GM23338 (cell line): ENCODE results near the gene AP1S1. TPM values are rescaled to one million over a fixed set of nuclear protein-coding genes. Genes with fewer than 3 reads are reported as not detected.

ENCODE experiments used
- ATAC-seq: fragments of 200-7000 bp; cut with Tn5 transposase; 3 replicates; pipeline ENCODE4 v1.9.1; 2020
- DNase-seq: peaks from one replicate; pipeline ENCODE4 v3.0.0-alpha.2; 2015; ENCODE audit warnings: low spot score
- H2AFZ ChIP-seq: fragments of 200-600 bp; sonication (generic); 2 replicates; pipeline ENCODE4 v1.8.0; 2016; ENCODE audit warnings: antibody characterized with exemption, mild to moderate bottlenecking, moderate library complexity
- H3F3A ChIP-seq: fragments of 200-600 bp; sonication (generic); replicated peaks from 2 replicates; pipeline ENCODE4 v1.8.0; 2017; ENCODE audit warnings: antibody characterized with exemption, mixed run types, low read depth
- H3K27ac ChIP-seq: fragments of 200-600 bp; sonication (generic); 2 replicates; pipeline ENCODE4 v1.6.1; 2016; ENCODE audit warnings: low read depth
- H3K27me3 ChIP-seq: fragments of 200-600 bp; sonication (generic); 2 replicates; pipeline ENCODE4 v1.8.0; 2016; ENCODE audit warnings: mild to moderate bottlenecking, mixed run types, moderate library complexity; ENCODE audit not compliant: insufficient read depth
- H3K36me3 ChIP-seq: fragments of 200-600 bp; sonication (generic); 2 replicates; pipeline ENCODE4 v1.8.0; 2016; ENCODE audit warnings: mild to moderate bottlenecking; ENCODE audit not compliant: insufficient read depth
- H3K4me1 ChIP-seq: fragments of 200-600 bp; sonication (generic); 2 replicates; pipeline ENCODE4 v1.8.0; 2016; ENCODE audit warnings: mild to moderate bottlenecking, moderate library complexity; ENCODE audit not compliant: insufficient read depth
- H3K4me2 ChIP-seq: fragments of 200-600 bp; sonication (generic); 2 replicates; pipeline ENCODE4 v1.7.1; 2017; ENCODE audit warnings: mixed run types
- H3K4me3 ChIP-seq: fragments of 200-600 bp; sonication (generic); 2 replicates; pipeline ENCODE4 v1.6.1; 2016; ENCODE audit warnings: mixed run types
- H3K79me2 ChIP-seq: fragments of 200-600 bp; sonication (generic); replicated peaks from 2 replicates; pipeline ENCODE4 v1.8.0; 2017; ENCODE audit warnings: mild to moderate bottlenecking; ENCODE audit not compliant: insufficient read depth
- H3K9me2 ChIP-seq: fragments of 200-600 bp; sonication (generic); 2 replicates; pipeline ENCODE4 v1.8.0; 2017; ENCODE audit not compliant: insufficient read depth
- H4K20me1 ChIP-seq: fragments of 200-600 bp; sonication (generic); replicated peaks from 2 replicates; pipeline ENCODE4 v1.8.0; 2017; ENCODE audit warnings: mild to moderate bottlenecking; ENCODE audit not compliant: insufficient read depth
- H3K27ac Mint-ChIP-seq: 2 replicates; pipeline ENCODE4 v1.8.0; 2020; ENCODE audit warnings: inconsistent platforms, mild to moderate bottlenecking, moderate library complexity, mixed read lengths
- H3K27me3 Mint-ChIP-seq: 3 replicates; pipeline ENCODE4 v1.8.0; 2022; ENCODE audit warnings: low read depth, mild to moderate bottlenecking, moderate library complexity, mixed read lengths, inconsistent platforms; ENCODE audit not compliant: insufficient read depth, poor library complexity
- H3K36me3 Mint-ChIP-seq: 3 replicates; pipeline ENCODE4 v1.8.0; 2021; ENCODE audit warnings: low read depth, mild to moderate bottlenecking, inconsistent platforms, moderate library complexity, mixed read lengths
- H3K4me1 Mint-ChIP-seq: 3 replicates; pipeline ENCODE4 v1.8.0; 2020; ENCODE audit warnings: mild to moderate bottlenecking, inconsistent platforms, mixed read lengths
- H3K4me3 Mint-ChIP-seq: 3 replicates; pipeline ENCODE4 v1.8.0; 2021; ENCODE audit warnings: moderate library complexity, mild to moderate bottlenecking, inconsistent platforms, mixed read lengths
- H3K9me3 Mint-ChIP-seq: 3 replicates; pipeline ENCODE4 v1.8.0; 2020; ENCODE audit warnings: moderate library complexity, mild to moderate bottlenecking, inconsistent platforms, mixed read lengths
- CREB1 ChIP-seq: fragments of 250-450 bp; sonication (Bioruptor Pico); IDR thresholded peaks from 2 replicates; pipeline ENCODE4 v1.5.0; 2020; ENCODE audit warnings: low read depth, mild to moderate bottlenecking, moderate library complexity
- EZH2 ChIP-seq: fragments of 200-600 bp; sonication (generic); IDR thresholded peaks from one replicate; pipeline ENCODE4 v1.8.0; 2017; ENCODE audit warnings: antibody characterized with exemption, mild to moderate bottlenecking, low read depth; ENCODE audit not compliant: unreplicated experiment
- EZH2phosphoT487 ChIP-seq: fragments of 200-600 bp; sonication (generic); IDR thresholded peaks from one replicate; pipeline ENCODE4 v1.8.1; 2018; ENCODE audit warnings: antibody characterized with exemption; ENCODE audit not compliant: unreplicated experiment
- NANOG ChIP-seq: IDR thresholded peaks from 2 replicates; pipeline ENCODE4 v1.6.1; 2016; ENCODE audit warnings: antibody characterized with exemption, borderline replicate concordance
- POLR2AphosphoS5 ChIP-seq: IDR thresholded peaks from 2 replicates; pipeline ENCODE4 v1.6.1; 2016; ENCODE audit warnings: antibody characterized with exemption, low read depth
- STAT1 ChIP-seq: IDR thresholded peaks from one replicate; pipeline ENCODE4 v1.6.1; 2016; ENCODE audit warnings: antibody characterized with exemption; ENCODE audit not compliant: unreplicated experiment
- ZNF114 ChIP-seq: fragments of 250-450 bp; sonication (Bioruptor Pico); IDR thresholded peaks from 2 replicates; pipeline ENCODE4 v1.5.0; 2020; ENCODE audit warnings: mild to moderate bottlenecking, moderate library complexity
- polyA plus RNA-seq: library from polyadenylated mRNA; unstranded; fragments of >200 nt; fragmentation: Nextera tagmentation; extraction: Ambion mirVana; gene quantifications from 2 replicates; pipeline ENCODE4 v1.2.1, GENCODE V29; 2016
- total RNA-seq: library from RNA; depleted of rRNA; stranded (reverse); fragments of >200 nt; shearing (Covaris generic); gene quantifications from 2 replicates; pipeline ENCODE4 v1.2.3, GENCODE V29; 2014
- TF ChIP-seq, protein P1 (sequence below): IDR thresholded peaks from one replicate; pipeline ENCODE4 v1.6.1; 2018; ENCODE audit warnings: antibody characterized with exemption; ENCODE audit not compliant: unreplicated experiment
- TF ChIP-seq, protein P2 (sequence below), 2 experiments: fragments of 200-600 bp in 1 of 2; sonication (generic) in 1 of 2; conservative IDR thresholded peaks; 2 replicates each; pipeline versions ENCODE4 v1.5.1 to v1.6.1; 2016 to 2017; ENCODE audit warnings: antibody characterized with exemption in 2 of 2, low read depth in 2 of 2, mild to moderate bottlenecking in 2 of 2, moderate library complexity in 1 of 2
- TF ChIP-seq, protein P3 (sequence below): IDR thresholded peaks from 2 replicates; pipeline ENCODE4 v1.6.1; 2016; ENCODE audit warnings: antibody characterized with exemption

Gene AP1S1
- total and polyA plus RNA-seq, 2 experiments from 2014 or later, result 11.5 to 60.6 TPM

DNA sequence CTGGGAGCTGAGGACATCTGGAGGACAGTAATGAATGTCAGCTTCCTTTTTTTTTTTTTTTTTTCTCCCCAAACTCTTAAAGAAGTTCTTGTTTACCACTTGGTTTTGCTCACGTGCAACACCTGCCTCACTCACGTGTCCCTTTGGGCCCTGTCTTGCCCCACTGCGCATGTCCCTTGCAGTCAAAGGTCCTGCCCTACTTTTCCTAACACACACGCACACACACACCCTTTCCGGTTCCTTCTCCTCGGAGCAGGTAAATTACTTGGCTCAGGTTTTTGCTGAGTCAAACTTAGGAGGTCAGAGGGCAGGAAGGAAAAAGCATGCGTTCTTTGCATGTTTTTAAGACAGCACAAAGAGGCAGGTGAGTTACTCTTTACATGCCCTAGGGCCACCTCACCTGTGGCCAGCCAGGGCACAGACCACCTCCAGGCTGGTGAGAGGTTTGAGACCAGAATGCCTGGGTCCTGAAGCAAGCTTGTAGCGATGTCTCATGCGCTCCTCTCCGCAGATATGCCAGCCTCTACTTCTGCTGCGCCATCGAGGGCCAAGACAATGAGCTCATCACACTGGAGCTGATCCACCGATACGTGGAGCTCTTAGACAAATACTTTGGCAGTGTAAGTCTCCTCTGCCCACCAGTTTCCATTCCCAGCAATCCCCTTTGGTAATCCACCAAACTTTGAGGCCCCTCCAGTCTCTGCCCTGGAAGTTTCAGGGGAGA, 2.8 kb downstream of the AP1S1 start:
- no peak overlapping the region for H2AFZ ChIP-seq
- peaks cover 4% of the 10 kb centered on the region; the same call in 1 of the 2 replicates for H3K9me2 ChIP-seq
- H3K27me3 ChIP-seq, result peaks cover 24% of the 10 kb centered on the region
- H3K4me3 ChIP-seq, result no peak overlapping the region
- H3K79me2 ChIP-seq, result peaks cover 14% of the 10 kb centered on the region
- peaks cover 49% of the 10 kb centered on the region for H3K4me1 ChIP-seq
- DNase-seq, result peak; percentile 57
- Mint-ChIP-seq H3K36me3 (peaks cover 23% of the 10 kb centered on the region), H3K9me3 (peaks cover 11% of the 10 kb centered on the region; the same call in 2 of the 3 replicates), H3K27me3 (peaks cover 32% of the 10 kb centered on the region), H3K27ac (peak overlapping the region; percentile 76), H3K4me1 (peaks cover 51% of the 10 kb centered on the region), H3K4me3 (peak overlapping the region; percentile 43; the same call in 2 of the 3 replicates)
- no peaks in the 10 kb centered on the region for H4K20me1 ChIP-seq
- TF ChIP-seq, protein P1, sequence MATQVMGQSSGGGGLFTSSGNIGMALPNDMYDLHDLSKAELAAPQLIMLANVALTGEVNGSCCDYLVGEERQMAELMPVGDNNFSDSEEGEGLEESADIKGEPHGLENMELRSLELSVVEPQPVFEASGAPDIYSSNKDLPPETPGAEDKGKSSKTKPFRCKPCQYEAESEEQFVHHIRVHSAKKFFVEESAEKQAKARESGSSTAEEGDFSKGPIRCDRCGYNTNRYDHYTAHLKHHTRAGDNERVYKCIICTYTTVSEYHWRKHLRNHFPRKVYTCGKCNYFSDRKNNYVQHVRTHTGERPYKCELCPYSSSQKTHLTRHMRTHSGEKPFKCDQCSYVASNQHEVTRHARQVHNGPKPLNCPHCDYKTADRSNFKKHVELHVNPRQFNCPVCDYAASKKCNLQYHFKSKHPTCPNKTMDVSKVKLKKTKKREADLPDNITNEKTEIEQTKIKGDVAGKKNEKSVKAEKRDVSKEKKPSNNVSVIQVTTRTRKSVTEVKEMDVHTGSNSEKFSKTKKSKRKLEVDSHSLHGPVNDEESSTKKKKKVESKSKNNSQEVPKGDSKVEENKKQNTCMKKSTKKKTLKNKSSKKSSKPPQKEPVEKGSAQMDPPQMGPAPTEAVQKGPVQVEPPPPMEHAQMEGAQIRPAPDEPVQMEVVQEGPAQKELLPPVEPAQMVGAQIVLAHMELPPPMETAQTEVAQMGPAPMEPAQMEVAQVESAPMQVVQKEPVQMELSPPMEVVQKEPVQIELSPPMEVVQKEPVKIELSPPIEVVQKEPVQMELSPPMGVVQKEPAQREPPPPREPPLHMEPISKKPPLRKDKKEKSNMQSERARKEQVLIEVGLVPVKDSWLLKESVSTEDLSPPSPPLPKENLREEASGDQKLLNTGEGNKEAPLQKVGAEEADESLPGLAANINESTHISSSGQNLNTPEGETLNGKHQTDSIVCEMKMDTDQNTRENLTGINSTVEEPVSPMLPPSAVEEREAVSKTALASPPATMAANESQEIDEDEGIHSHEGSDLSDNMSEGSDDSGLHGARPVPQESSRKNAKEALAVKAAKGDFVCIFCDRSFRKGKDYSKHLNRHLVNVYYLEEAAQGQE, result no peak
- TF ChIP-seq, protein P2, sequence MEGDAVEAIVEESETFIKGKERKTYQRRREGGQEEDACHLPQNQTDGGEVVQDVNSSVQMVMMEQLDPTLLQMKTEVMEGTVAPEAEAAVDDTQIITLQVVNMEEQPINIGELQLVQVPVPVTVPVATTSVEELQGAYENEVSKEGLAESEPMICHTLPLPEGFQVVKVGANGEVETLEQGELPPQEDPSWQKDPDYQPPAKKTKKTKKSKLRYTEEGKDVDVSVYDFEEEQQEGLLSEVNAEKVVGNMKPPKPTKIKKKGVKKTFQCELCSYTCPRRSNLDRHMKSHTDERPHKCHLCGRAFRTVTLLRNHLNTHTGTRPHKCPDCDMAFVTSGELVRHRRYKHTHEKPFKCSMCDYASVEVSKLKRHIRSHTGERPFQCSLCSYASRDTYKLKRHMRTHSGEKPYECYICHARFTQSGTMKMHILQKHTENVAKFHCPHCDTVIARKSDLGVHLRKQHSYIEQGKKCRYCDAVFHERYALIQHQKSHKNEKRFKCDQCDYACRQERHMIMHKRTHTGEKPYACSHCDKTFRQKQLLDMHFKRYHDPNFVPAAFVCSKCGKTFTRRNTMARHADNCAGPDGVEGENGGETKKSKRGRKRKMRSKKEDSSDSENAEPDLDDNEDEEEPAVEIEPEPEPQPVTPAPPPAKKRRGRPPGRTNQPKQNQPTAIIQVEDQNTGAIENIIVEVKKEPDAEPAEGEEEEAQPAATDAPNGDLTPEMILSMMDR (conservative IDR thresholded peaks at IDR 0.05; ENCODE audit: low read depth in 2 of 2), result 0 out of 4 replicates have a peak, but pooled peaks of 1 of the 2 experiments have one; percentile 7
- H3K4me2 ChIP-seq, result peak overlapping the region; percentile 62
- peak overlapping the region; percentile 40; the same call in 1 of the 2 replicates for H3K27ac ChIP-seq
- no peaks in the 10 kb centered on the region for H3K36me3 ChIP-seq
- no peak for ATAC-seq
- peaks cover 31% of the 10 kb centered on the region for H3F3A ChIP-seq

DNA sequence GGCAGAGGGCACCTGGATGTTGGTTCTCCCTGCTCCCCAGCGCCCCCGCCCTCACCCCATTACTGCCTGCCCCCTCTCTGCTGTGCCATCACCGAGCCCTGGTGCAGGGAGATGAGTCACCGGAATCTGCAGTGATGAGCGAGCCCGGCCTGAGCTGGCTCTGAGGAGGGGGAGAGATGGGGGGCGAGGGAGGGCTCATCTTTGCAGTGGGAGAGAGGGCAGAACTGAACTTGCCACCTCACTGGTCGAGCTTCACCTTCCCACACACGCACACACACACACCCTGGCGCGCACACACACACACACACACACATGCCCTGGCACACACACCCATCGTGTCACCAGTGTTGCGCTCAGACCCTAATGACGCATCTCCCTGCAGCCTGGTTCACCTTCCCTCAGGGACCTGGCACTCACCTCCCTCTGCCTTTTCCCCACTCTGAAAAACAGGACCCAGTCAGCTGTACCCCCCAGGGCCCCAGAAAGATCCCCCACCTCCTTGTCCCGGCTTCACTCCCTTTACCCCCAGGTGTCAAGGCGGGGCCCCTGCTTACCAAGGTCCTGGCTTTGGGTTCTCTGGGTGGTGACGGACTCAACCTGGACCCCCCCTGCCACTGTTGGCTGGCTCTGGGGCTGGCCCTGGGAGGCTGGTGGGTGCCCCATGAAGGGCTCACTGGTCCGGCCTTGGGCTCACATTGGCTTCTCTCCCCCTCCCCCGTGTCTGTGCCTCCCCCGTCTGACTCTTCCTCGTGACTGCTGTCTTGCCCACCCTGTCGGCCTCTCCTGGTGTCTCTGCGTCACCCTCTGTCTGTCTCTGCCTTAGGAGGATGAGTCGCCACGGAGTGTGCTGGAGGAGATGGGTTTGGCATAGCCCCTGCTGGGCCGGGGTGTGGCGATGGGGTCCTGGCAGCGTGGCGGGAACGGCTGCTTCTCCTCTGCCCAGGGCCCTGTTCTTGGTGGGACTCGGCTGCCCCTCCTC, 5.7 kb downstream of the AP1S1 start:
- Mint-ChIP-seq H3K4me3 (no peak overlapping the region), H3K27ac (no peak overlapping the region), H3K4me1 (peaks cover 58% of the 10 kb centered on the region), H3K27me3 (peaks cover 36% of the 10 kb centered on the region), H3K36me3 (peaks cover 19% of the 10 kb centered on the region), H3K9me3 (no peaks in the 10 kb centered on the region; the same call in 1 of the 3 replicates)
- Histone ChIP-seq H3F3A (peaks cover 39% of the 10 kb centered on the region), H3K9me2 (no peaks in the 10 kb centered on the region), H3K36me3 (no peaks in the 10 kb centered on the region), H4K20me1 (peaks cover 4% of the 10 kb centered on the region; the same call in 1 of the 2 replicates), H3K27me3 (peaks cover 37% of the 10 kb centered on the region), H2AFZ (no peak overlapping the region), H3K4me2 (peak overlapping the region; percentile 62), H3K4me1 (peaks cover 60% of the 10 kb centered on the region), H3K27ac (no peak overlapping the region), H3K79me2 (peaks cover 14% of the 10 kb centered on the region), H3K4me3 (no peak overlapping the region)
- ATAC-seq (no peak), DNase-seq (no peak)
- TF ChIP-seq EZH2phosphoT487 (no peak), NANOG (no peak), EZH2 (no peak), CREB1 (CRISPR knock-in tag) (no peak), ZNF114 (CRISPR knock-in tag) (no peak), STAT1 (no peak), POLR2AphosphoS5 (no peak)
- TF ChIP-seq, protein P3, sequence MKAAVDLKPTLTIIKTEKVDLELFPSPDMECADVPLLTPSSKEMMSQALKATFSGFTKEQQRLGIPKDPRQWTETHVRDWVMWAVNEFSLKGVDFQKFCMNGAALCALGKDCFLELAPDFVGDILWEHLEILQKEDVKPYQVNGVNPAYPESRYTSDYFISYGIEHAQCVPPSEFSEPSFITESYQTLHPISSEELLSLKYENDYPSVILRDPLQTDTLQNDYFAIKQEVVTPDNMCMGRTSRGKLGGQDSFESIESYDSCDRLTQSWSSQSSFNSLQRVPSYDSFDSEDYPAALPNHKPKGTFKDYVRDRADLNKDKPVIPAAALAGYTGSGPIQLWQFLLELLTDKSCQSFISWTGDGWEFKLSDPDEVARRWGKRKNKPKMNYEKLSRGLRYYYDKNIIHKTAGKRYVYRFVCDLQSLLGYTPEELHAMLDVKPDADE, result no peak
- TF ChIP-seq, protein P1, result no peak
